HepG2 (cell line): ENCODE results near the gene BHLHE23.

Experiments used
- BRCA1 ChIP-seq: sonication (generic); formaldehyde crosslinking; IDR thresholded peaks from 2 replicates; pipeline ENCODE4 v1.4.0; 2020; ENCODE audit warnings: missing genetic modification reagents
- CTCF ChIP-seq: sonication (generic); formaldehyde crosslinking; IDR thresholded peaks from 2 replicates; pipeline ENCODE4 v1.5.0; 2020; ENCODE audit warnings: mild to moderate bottlenecking, missing genetic modification reagents, moderate library complexity
- EP300 ChIP-seq, 3 experiments: sonication (generic) in 1 of 3; formaldehyde crosslinking in 1 of 3; IDR thresholded peaks; 2 replicates each; pipeline versions ENCODE4 v1.5.1 to v1.6.1; 2011 to 2020; ENCODE audit warnings: low read depth in 2 of 3, low read length in 2 of 3, borderline replicate concordance in 1 of 3, improper control_type of control experiment in 1 of 3, mild to moderate bottlenecking in 1 of 3, missing genetic modification reagents in 1 of 3, moderate library complexity in 1 of 3
- HNRNPLL ChIP-seq: fragments of 200-400 bp; formaldehyde crosslinking; IDR thresholded peaks from 2 replicates; pipeline ENCODE4 v1.6.1; 2017; ENCODE audit warnings: mild to moderate bottlenecking, low read depth, low read length; ENCODE audit not compliant: poor library complexity, severe bottlenecking
- HNRNPUL1 ChIP-seq: fragments of 200-400 bp; formaldehyde crosslinking; IDR thresholded peaks from 2 replicates; pipeline ENCODE4 v1.6.1; 2017; ENCODE audit warnings: low read depth, mild to moderate bottlenecking, low read length, moderate library complexity
- JUND ChIP-seq: sonication (generic); formaldehyde crosslinking; IDR thresholded peaks from 2 replicates; pipeline ENCODE4 v1.8.0; 2022; ENCODE audit warnings: mild to moderate bottlenecking, missing genetic modification reagents
- MTA1 ChIP-seq: sonication (generic); formaldehyde crosslinking; IDR thresholded peaks from 2 replicates; pipeline ENCODE4 v1.4.0; 2020; ENCODE audit warnings: missing genetic modification reagents, mild to moderate bottlenecking, borderline replicate concordance
- NFAT5 ChIP-seq: sonication (generic); formaldehyde crosslinking; IDR thresholded peaks from 2 replicates; pipeline ENCODE4 v1.4.0; 2020; ENCODE audit warnings: missing genetic modification reagents
- RNF2 ChIP-seq: fragments of 450-650 bp; conservative IDR thresholded peaks from 2 replicates; pipeline ENCODE4 v1.6.1; 2016; ENCODE audit warnings: low read depth
- SIN3A ChIP-seq: IDR thresholded peaks from 2 replicates; pipeline ENCODE4 v1.6.1; 2011; ENCODE audit warnings: low read depth, mild to moderate bottlenecking, control low read depth, low read length, borderline replicate concordance
- YY1 ChIP-seq: IDR thresholded peaks from 2 replicates; pipeline ENCODE4 v1.6.1; 2011; ENCODE audit warnings: low read length, low read depth, moderate library complexity, mild to moderate bottlenecking; ENCODE audit not compliant: insufficient read depth, insufficient replicate concordance
- ZNF225 ChIP-seq: sonication (generic); formaldehyde crosslinking; IDR thresholded peaks from 2 replicates; pipeline ENCODE4 v1.4.0; 2020; ENCODE audit warnings: mild to moderate bottlenecking, missing genetic modification reagents
- ZNF335 ChIP-seq: sonication (generic); formaldehyde crosslinking; IDR thresholded peaks from 2 replicates; pipeline ENCODE4 v1.4.0; 2020; ENCODE audit warnings: missing genetic modification reagents
- ZNF646 ChIP-seq: sonication (generic); formaldehyde crosslinking; IDR thresholded peaks from 2 replicates; pipeline ENCODE4 v1.9.0; 2021; ENCODE audit warnings: mild to moderate bottlenecking, missing genetic modification reagents

GRCh38 chr20:62980380-62980960, 26.3 kb downstream of the BHLHE23 start:
- TF ChIP-seq HNRNPUL1 (no peak), CTCF (CRISPR knock-in tag) (no peak), ZNF646 (CRISPR knock-in tag) (no peak), NFAT5 (CRISPR knock-in tag) (no peak), BRCA1 (CRISPR knock-in tag) (no peak), JUND (CRISPR knock-in tag) (no peak), SIN3A (no peak), HNRNPLL (no peak), MTA1 (CRISPR knock-in tag) (no peak), EP300 (IDR thresholded peaks at IDR 0.05; ENCODE audit: low read depth in 2 of 2, low read length in 2 of 2) (no peak), EP300 (CRISPR knock-in tag; IDR thresholded peaks at IDR 0.05; ENCODE audit: borderline replicate concordance) (no peak), RNF2 (no peak), YY1 (no peak), ZNF225 (CRISPR knock-in tag) (no peak), ZNF335 (CRISPR knock-in tag) (no peak)
